Spleen (tissue), 11 donors: ENCODE results near the gene ALG5. TPM values are rescaled to one million over a fixed set of nuclear protein-coding genes. Genes with fewer than 3 reads are reported as not detected.

Experiments used
- DNase-seq: peaks from one replicate; pipeline ENCODE4 v3.0.0-alpha.2; 2020
- H3K27ac ChIP-seq, 8 donors: fragments of 200-600 bp; sonication (generic) in 7 of 8; 1 replicate in 4 of 8; 2 replicates in 4 of 8; pipeline versions ENCODE4 v1.5.0 to v1.8.0; 2016 to 2021; ENCODE audit warnings: inconsistent platforms in 4 of 8, mild to moderate bottlenecking in 4 of 8, moderate library complexity in 1 of 8
- H3K27me3 ChIP-seq, 7 donors: fragments of 200-600 bp; sonication (generic) in 6 of 7; replicated peaks in 1 of 7; 1 replicate in 4 of 7; 2 replicates in 3 of 7; pipeline versions ENCODE4 v1.5.0 to v1.8.0; 2016 to 2021; ENCODE audit warnings: inconsistent platforms in 3 of 7, mild to moderate bottlenecking in 1 of 7
- H3K36me3 ChIP-seq, 6 donors: fragments of 200-600 bp; sonication (generic) in 5 of 6; 1 replicate in 4 of 6; 2 replicates in 2 of 6; pipeline versions ENCODE4 v1.5.0 to v1.8.0; 2016 to 2021; ENCODE audit warnings: inconsistent platforms in 2 of 6
- H3K4me1 ChIP-seq, 6 donors: fragments of 200-600 bp; sonication (generic) in 5 of 6; 1 replicate in 3 of 6; 2 replicates in 3 of 6; pipeline versions ENCODE4 v1.5.0 to v1.8.0; 2016 to 2021; ENCODE audit warnings: inconsistent platforms in 3 of 6
- H3K4me3 ChIP-seq, 8 donors: fragments of 200-600 bp; sonication (generic) in 7 of 8; 1 replicate in 4 of 8; 2 replicates in 4 of 8; pipeline versions ENCODE4 v1.5.0 to v1.8.0; 2016 to 2021; ENCODE audit warnings: inconsistent platforms in 4 of 8, mild to moderate bottlenecking in 4 of 8, moderate library complexity in 2 of 8
- H3K9me3 ChIP-seq, 8 donors: fragments of 200-600 bp; sonication (generic) in 7 of 8; 1 replicate in 4 of 8; 2 replicates in 4 of 8; pipeline versions ENCODE4 v1.5.0 to v1.8.0; 2016 to 2021; ENCODE audit warnings: inconsistent platforms in 4 of 8
- CTCF ChIP-seq, 11 experiments: fragments of 200-600 bp in 7 of 11; fragments of 450-650 bp in 4 of 11; sonication (generic) in 4 of 11; IDR thresholded peaks in 8 of 11; conservative IDR thresholded peaks in 3 of 11; 1 replicate in 7 of 11; 2 replicates in 4 of 11; pipeline versions ENCODE4 v1.4.0 to v1.8.0; 2016 to 2021; ENCODE audit warnings: antibody characterized with exemption in 11 of 11, inconsistent platforms in 4 of 11, mild to moderate bottlenecking in 1 of 11
- POLR2A ChIP-seq, 3 donors: fragments of 450-650 bp; IDR thresholded peaks; one replicate each; pipeline ENCODE4 v1.5.1; 2017; ENCODE audit warnings: antibody characterized with exemption in 3 of 3, mild to moderate bottlenecking in 1 of 3
- POLR2AphosphoS5 ChIP-seq, 3 donors: sonication (generic); formaldehyde crosslinking; IDR thresholded peaks; one replicate each; pipeline ENCODE4 v1.5.1; 2017; ENCODE audit warnings: antibody characterized with exemption in 3 of 3
- WGBS, 5 donors: extraction: QIAGEN DNeasy Blood & Tissue Kit in 3 of 5; methylation state at CpG; one replicate each; pipeline versions ENCODE4 v1.1.5 to v1.1.7; 2013 to 2018; 5-methylcytosine and 5-hydroxymethylcytosine counted together
- intact Hi-C: fragments of 100-400 bp; cut with DNase I; formaldehyde crosslinking; loops from one replicate; pipeline ENCODE4 v1.15.0; 2023; ENCODE audit warnings: low total_unique reads
- polyA plus RNA-seq, 3 donors: library from polyadenylated mRNA; stranded (reverse); fragments of 200-250 nt; gene quantifications; one replicate each; pipeline ENCODE4 v1.2.1, GENCODE V29; 2013
- total RNA-seq, 7 donors: library from RNA; depleted of rRNA in 3 of 7; stranded (reverse); fragments of >200 nt in 3 of 7; fragmentation: NEBNext Ultra II Directional in 4 of 7; extraction: Animal tissue kit (Norgen Biotek cat#: 25700) in 4 of 7; gene quantifications; one replicate each; pipeline versions ENCODE4 v1.1.0 to v1.2.1, GENCODE V29; 2016 to 2021
- donor health status: healthy with polysubstance abuse.
- donor health status: DM: no; HTN: no; CAD: no; lungs with moderate emphysema.
- donor health status: DM: no; HTN: no; CAD: no.
- donor health status: Bipolar disorder and iron deficiency.
- donor health status: healthy.
- donor health status: DM: no; HTN: no; CAD: no.
- donor health status: DM: yes; HTN: yes; CAD: no.

Gene ALG5
- total and polyA plus RNA-seq, 10 donors, result 20.8 to 36.8 (median 25.0) TPM

GRCh38 chr13:36950920-36951319 is 48.2 kb downstream of the ALG5 start:
- Histone ChIP-seq H3K36me3 (peaks cover 3 to 90% (median 38%) of the 10 kb centered on the region in 6 donors), H3K9me3 (no peaks in the 10 kb centered on the region), H3K4me3 (no peak overlapping the region), H3K27me3 (no peaks in the 10 kb centered on the region), H3K27ac (no peak overlapping the region), H3K4me1 (no peaks in the 10 kb centered on the region)
- no peak for DNase-seq
- no peak for TF ChIP-seq CTCF (IDR thresholded peaks at IDR 0.05 in 8 of 11, conservative IDR thresholded peaks at IDR 0.05 in 3 of 11)
- no peak for TF ChIP-seq POLR2A (IDR thresholded peaks at IDR 0.05)
- no peak for TF ChIP-seq POLR2AphosphoS5 (IDR thresholded peaks at IDR 0.05)
- 73 to 83% (median 79%) methylated on average over 2 of the region's 2 CpGs for WGBS, 5 donors
- intact Hi-C loops, result no loop called here

- no peak for TF ChIP-seq POLR2AphosphoS5 (IDR thresholded peaks at IDR 0.05)
- TF ChIP-seq POLR2A (IDR thresholded peaks at IDR 0.05), result no peak
- no peak for TF ChIP-seq CTCF (IDR thresholded peaks at IDR 0.05 in 8 of 11, conservative IDR thresholded peaks at IDR 0.05 in 3 of 11)
- no peak for DNase-seq
- 90 to 95% (median 92%) methylated on average over 4 of the region's 4 CpGs for WGBS, 5 donors
- peaks cover 3 to 84% (median 38%) of the 10 kb centered on the region in 6 donors for H3K36me3 ChIP-seq
- intact Hi-C loops, result no loop called here
- no peaks in the 10 kb centered on the region for H3K27me3 ChIP-seq
- H3K4me1 ChIP-seq, result no peaks in the 10 kb centered on the region
- H3K4me3 ChIP-seq, result no peak overlapping the region
- H3K9me3 ChIP-seq, result no peaks in the 10 kb centered on the region
- H3K27ac ChIP-seq, result no peak overlapping the region
These were observed 48.8 kb downstream of the ALG5 start for GRCh38 chr13:36950330-36950729.

GRCh38 chr13:36945078-36945477 is 54.1 kb downstream of the ALG5 start:
- Histone ChIP-seq H3K27ac (no peak overlapping the region), H3K27me3 (no peaks in the 10 kb centered on the region), H3K9me3 (peaks cover 0 to 4% (median 0%) of the 10 kb centered on the region in 8 donors), H3K4me1 (no peaks in the 10 kb centered on the region), H3K4me3 (no peak overlapping the region), H3K36me3 (peaks cover under 1 to 34% (median 14%) of the 10 kb centered on the region in 6 donors)
- no peak for DNase-seq
- intact Hi-C loops, result no loop called here
- TF ChIP-seq POLR2A (IDR thresholded peaks at IDR 0.05), result no peak
- TF ChIP-seq CTCF (IDR thresholded peaks at IDR 0.05 in 8 of 11, conservative IDR thresholded peaks at IDR 0.05 in 3 of 11), result no peak
- TF ChIP-seq POLR2AphosphoS5 (IDR thresholded peaks at IDR 0.05), result no peak
- WGBS, 5 donors, result 48 to 62% (median 59%) methylated on average over 3 of the region's 3 CpGs

- Histone ChIP-seq H3K4me3 (no peak overlapping the region), H3K4me1 (peaks cover 0 to 2% (median 0%) of the 10 kb centered on the region in 6 donors), H3K9me3 (peaks cover 0 to 5% (median 0%) of the 10 kb centered on the region in 8 donors), H3K36me3 (no peaks in the 10 kb centered on the region), H3K27me3 (peaks cover 0 to 18% (median 2%) of the 10 kb centered on the region in 7 donors), H3K27ac (no peak overlapping the region)
- TF ChIP-seq POLR2AphosphoS5 (IDR thresholded peaks at IDR 0.05) (no peak), CTCF (IDR thresholded peaks at IDR 0.05 in 8 of 11, conservative IDR thresholded peaks at IDR 0.05 in 3 of 11) (no peak), POLR2A (IDR thresholded peaks at IDR 0.05) (no peak)
- DNase-seq, result no peak
- intact Hi-C loops, result no loop called here
- WGBS, 5 donors, result 57 to 79% (median 73%) methylated on average over 7 of the region's 7 CpGs
These were observed 73.5 kb downstream of the ALG5 start for GRCh38 chr13:36925603-36926002.
